NCI-H748 (cell line): ENCODE measurements around the gene CORO1C.
"Not testable (repeated sequence)": the region's sequence is repeated elsewhere in the genome, so short reads cannot be mapped to it uniquely, and the experiment has no call there.

ENCODE experiments used
- DNase-seq: peaks from one replicate; lab custom pipeline; 2025; ENCODE audit not compliant: unreplicated experiment; lab: John Stamatoyannopoulos, UW

CORO1C gene

GRCh38 chr12:108755481-108755880 is 24.2 kb upstream of the CORO1C start:
- no peak for DNase-seq

GRCh38 chr12:108753976-108754375 is 22.7 kb upstream of the CORO1C start:
- DNase-seq, result no peak

- DNase-seq, result no peak
Observed at GRCh38 chr12:108752387-108752786, 21.1 kb upstream of the CORO1C start.

GRCh38 chr12:108751821-108752220 is 20.5 kb upstream of the CORO1C start:
- DNase-seq, result no peak

- DNase-seq, result not testable (repeated sequence)
Observed at GRCh38 chr12:108751003-108751402, 19.7 kb upstream of the CORO1C start.

- no peak for DNase-seq
Observed at GRCh38 chr12:108750526-108750925, 19.2 kb upstream of the CORO1C start.

- no peak for DNase-seq
Observed at GRCh38 chr12:108747563-108747962, 16.2 kb upstream of the CORO1C start.

GRCh38 chr12:108745641-108746040 is 14.3 kb upstream of the CORO1C start:
- no peak for DNase-seq

GRCh38 chr12:108744021-108744897 is 12.9 kb upstream of the CORO1C start:
- no peak for DNase-seq

GRCh38 chr12:108738170-108738569 is 6.9 kb upstream of the CORO1C start:
- no peak for DNase-seq

GRCh38 chr12:108735855-108736254 is 4.5 kb upstream of the CORO1C start:
- no peak for DNase-seq

- DNase-seq, result no peak
Observed at GRCh38 chr12:108734200-108734906, 3.0 kb upstream of the CORO1C start.

GRCh38 chr12:108733230-108733531 is 1.9 kb upstream of the CORO1C start:
- DNase-seq, result not testable (repeated sequence)

GRCh38 chr12:108732489-108733229 is 1.3 kb upstream of the CORO1C start:
- DNase-seq, result no peak

GRCh38 chr12:108731866-108732461 is 646 bp upstream of the CORO1C start:
- DNase-seq, result peak; percentile 96

GRCh38 chr12:108730365-108731104 is 783 bp downstream of the CORO1C start:
- peak; percentile 80 for DNase-seq

- peak; percentile 38 for DNase-seq
Observed at GRCh38 chr12:108729612-108730364, 1.5 kb downstream of the CORO1C start.

- no peak for DNase-seq
Observed at GRCh38 chr12:108728820-108729611, 2.3 kb downstream of the CORO1C start.
